ENCODE measurements around the gene NOD2.

Gene NOD2

DNA sequence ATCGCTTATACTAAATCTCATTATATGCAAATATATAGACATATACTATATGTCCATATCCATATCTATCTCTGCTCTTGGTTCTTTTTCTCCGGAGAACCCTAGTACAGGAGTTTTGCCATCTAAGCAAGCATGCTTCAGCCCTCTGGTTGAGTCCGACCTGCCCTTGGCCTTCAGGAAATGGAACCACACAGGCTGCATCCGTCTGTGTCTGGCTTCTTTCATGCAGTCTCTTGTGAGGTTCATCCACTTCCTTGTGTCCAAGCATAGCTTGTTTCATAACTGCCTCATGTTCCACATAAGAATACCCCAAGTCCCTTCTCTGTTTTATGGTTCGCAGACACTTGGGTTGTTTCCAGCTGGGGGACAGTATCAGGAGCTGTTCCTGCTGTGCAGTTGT, 29.1 kb upstream of the NOD2 start:
- no peak for DNase-seq (ENCODE audit: low read depth)
- no peak overlapping the region for H3K4me3 ChIP-seq (ENCODE audit: control insufficient read depth, low read depth, low read length)
- TF ChIP-seq, protein P1, sequence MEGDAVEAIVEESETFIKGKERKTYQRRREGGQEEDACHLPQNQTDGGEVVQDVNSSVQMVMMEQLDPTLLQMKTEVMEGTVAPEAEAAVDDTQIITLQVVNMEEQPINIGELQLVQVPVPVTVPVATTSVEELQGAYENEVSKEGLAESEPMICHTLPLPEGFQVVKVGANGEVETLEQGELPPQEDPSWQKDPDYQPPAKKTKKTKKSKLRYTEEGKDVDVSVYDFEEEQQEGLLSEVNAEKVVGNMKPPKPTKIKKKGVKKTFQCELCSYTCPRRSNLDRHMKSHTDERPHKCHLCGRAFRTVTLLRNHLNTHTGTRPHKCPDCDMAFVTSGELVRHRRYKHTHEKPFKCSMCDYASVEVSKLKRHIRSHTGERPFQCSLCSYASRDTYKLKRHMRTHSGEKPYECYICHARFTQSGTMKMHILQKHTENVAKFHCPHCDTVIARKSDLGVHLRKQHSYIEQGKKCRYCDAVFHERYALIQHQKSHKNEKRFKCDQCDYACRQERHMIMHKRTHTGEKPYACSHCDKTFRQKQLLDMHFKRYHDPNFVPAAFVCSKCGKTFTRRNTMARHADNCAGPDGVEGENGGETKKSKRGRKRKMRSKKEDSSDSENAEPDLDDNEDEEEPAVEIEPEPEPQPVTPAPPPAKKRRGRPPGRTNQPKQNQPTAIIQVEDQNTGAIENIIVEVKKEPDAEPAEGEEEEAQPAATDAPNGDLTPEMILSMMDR (conservative IDR thresholded peaks at IDR 0.05; ENCODE audit: control insufficient read depth, insufficient read depth, low read depth, low read length), result no peak

DNA sequence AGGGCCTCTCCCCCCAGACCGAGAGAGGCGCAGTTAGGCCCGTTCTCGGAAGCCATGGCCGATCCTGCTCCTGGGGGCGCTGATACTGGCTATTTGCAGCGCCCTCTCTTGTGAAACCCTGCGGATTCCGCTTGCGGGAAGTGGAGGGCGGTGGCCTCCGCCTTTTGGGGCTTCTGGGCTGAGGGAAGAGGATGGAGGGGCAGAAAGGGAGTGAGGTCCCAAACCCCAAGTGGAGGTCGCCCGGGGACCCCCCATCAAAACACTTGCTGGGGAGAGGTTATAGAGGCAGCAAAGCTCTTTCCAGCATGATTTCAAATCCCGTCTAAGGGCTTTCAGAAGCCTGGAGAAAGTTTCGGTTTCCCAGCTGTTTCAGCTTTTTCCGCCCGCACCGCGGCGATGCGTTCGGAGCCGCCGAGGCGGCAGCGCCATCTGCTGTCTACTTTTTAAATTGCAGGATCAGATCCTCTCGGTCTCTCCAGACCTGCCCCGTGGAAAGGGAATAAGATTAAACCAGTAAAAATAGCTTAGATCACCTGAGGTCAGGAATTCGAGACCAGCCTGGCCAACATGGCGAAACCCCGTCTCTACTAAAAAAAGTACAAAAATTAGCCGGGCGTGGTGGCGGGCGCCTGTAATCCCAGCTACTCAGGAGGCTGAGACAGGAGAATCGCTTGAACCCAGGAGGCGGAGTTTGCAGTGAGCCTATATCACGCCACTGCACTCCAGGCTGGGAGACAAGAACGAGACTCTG, 28.1 kb upstream of the NOD2 start:
- peak; percentile 64 for DNase-seq (ENCODE audit: low read depth)
- TF ChIP-seq, protein P1 (conservative IDR thresholded peaks at IDR 0.05; ENCODE audit: control insufficient read depth, insufficient read depth, low read depth, low read length), result peak; percentile 83
- H3K4me3 ChIP-seq (ENCODE audit: control insufficient read depth, low read depth, low read length), result peak overlapping the region; percentile 55

DNA sequence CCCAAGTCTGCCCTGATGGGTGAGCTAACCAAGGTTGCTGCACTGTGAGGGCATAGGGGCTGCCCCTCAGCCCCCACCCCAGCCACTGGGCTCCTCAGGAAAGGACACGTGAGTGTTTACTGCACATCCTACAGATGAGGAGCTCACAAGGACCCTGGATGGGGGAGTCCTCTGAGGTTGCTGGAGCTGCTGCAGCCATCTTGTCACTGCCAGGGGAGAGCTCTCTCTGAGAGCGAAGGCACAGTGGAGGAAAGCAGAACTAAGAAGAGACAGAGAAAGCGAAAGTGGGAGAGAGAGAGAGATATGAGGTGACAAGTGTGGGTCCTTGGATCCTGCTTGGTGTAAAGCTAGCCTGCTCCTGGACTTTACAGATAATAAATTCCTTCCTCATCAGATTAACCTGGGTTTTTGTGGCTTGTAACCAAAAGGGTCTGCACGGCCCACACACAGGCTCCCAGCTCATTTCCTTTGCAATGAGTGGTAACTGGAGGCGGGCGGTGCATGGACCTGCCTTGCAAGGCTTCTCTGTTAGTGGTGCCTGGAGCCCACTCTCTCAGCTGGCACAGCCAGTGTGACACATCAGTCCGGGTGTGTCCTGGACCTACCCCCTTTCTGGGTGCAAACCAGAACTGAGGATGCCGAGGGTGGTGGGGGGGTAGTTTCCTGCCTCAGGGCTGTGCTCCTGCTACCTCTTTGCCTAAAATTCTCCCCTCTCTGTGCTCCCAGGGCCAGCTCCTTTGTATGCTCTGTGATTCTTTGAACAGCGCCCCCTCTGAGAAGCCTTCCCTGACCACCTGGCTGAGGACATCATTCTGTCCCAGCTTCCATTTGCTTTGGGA, 26.5 kb upstream of the NOD2 start:
- TF ChIP-seq, protein P1 (conservative IDR thresholded peaks at IDR 0.05; ENCODE audit: control insufficient read depth, insufficient read depth, low read depth, low read length), result no peak
- no peak overlapping the region for H3K4me3 ChIP-seq (ENCODE audit: control insufficient read depth, low read depth, low read length)
- no peak for DNase-seq (ENCODE audit: low read depth)

DNA sequence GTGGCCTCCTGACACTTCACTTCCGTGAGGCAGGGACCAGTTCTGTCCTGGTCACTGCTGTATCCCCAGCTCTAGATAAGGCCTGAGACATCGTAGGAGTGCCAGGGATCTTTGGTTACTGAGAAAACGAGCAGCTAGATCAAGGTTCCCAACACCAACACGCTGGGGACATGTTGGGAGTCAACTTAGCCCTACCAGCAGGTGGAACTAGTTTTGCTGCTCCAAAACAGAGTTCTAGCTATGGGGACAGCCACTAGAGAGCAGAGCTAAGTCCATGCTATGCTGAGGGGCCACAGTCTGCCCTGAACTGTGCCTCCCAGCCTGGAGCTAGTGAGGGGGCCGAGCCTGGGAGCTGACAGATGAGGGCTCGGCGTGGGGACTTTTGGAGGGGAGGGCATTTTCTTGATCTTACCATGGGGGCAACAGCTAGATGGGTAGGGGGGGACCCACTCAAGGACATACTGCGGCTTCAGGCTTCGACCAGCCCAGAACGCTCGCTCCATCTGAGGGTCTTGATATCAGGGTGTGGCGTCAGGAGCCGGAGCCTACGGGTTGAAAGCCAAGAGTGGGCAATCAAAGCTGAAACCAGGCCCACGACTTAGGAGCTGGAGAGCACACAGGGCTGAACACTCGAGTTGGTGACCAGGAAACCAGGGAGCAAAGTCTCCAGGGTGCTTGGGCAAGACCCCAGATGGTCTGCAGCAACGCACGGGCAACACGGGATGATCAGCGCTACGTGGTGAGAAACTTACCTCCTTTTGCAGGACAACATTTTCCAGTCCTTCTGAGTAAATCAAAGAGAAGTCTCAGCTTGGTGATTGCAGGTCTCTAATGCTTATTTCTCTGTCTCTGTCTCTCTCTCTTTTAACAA, 25.7 kb upstream of the NOD2 start:
- DNase-seq (ENCODE audit: low read depth), result no peak
- TF ChIP-seq, protein P1 (conservative IDR thresholded peaks at IDR 0.05; ENCODE audit: control insufficient read depth, insufficient read depth, low read depth, low read length), result no peak

DNA sequence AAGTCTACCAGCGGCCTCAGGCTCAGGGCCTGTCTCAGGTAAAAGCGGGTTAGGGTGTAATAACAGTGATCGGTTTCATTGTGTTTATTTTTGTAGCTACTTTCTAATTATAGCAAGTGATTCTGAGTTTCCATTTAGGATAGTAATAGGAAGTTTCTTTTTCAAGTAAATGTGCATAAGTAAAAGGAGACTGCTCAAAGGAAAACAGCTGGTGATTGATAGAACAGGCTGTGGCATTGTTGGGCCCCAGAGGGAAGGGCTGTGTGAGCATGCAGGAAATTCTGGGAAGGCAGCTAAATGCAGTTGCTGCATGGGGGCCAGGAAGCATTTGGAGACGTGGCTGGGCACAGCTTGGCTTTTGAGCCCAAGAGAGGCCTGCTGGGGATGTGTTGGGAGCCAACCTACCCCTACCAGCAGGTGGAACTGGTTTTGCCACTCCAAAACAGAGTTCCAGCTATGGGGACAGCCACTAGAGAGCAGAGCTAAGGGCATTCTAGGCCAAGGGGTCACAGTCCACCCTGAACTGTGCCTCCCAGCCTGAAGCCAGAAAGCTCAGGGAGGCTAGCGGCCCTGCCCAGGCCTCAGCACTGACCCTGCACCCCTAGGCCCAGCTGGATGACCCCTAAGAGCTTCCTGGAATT, 24.9 kb upstream of the NOD2 start:
- TF ChIP-seq, protein P1 (conservative IDR thresholded peaks at IDR 0.05; ENCODE audit: control insufficient read depth, insufficient read depth, low read depth, low read length), result no peak
- DNase-seq (ENCODE audit: low read depth), result no peak
- no peak overlapping the region for H3K4me3 ChIP-seq (ENCODE audit: control insufficient read depth, low read depth, low read length)

More for the DNA sequence above, 25.7 kb upstream of the NOD2 start:
- H3K4me3 ChIP-seq (ENCODE audit: control insufficient read depth, low read depth, low read length), result no peak overlapping the region

DNA sequence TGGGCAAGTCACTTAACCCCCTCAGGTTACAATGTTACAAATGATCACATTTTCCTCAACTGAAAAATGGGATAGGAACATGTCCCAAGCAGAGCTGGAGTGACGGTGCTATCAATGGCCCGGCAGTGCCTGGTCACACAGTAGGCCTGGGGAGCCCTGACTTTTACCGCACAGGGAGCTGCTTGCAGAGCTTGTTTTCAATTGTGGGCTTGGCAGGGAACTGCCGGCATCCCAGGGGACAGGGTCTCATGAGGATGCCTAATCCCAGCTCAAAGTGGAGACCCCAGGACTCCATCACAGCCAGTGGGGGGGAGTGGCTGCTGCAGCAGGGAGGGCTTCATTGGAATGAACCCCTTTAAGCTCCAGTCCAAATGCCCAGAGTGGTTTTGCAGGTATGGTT, 23.7 kb upstream of the NOD2 start:
- TF ChIP-seq, protein P1 (conservative IDR thresholded peaks at IDR 0.05; ENCODE audit: control insufficient read depth, insufficient read depth, low read depth, low read length), result no peak
- no peak overlapping the region for H3K4me3 ChIP-seq (ENCODE audit: control insufficient read depth, low read depth, low read length)
- no peak for DNase-seq (ENCODE audit: low read depth)
